Heart right ventricle (tissue), 16 donors: ENCODE data around the gene COL23A1. TPM values are rescaled to one million over a fixed set of nuclear protein-coding genes. Genes with fewer than 3 reads are reported as not detected.

Experiments
- ATAC-seq, 8 donors: fragments of 200-7000 bp; cut with Tn5 transposase; one replicate each; pipeline ENCODE4 v1.9.1; 2020; ENCODE audit warnings: mild to moderate bottlenecking in 8 of 8, moderate library complexity in 8 of 8, moderate number of reproducible peaks in 1 of 8
- DNase-seq, 2 donors: peaks; one replicate each; pipeline ENCODE4 v3.0.0-alpha.2; 2020
- H3K27ac ChIP-seq, 10 donors: fragments of 200-600 bp; sonication (generic) in 2 of 10; one replicate each; pipeline versions ENCODE4 v1.5.0 to v1.8.0; 2020 to 2022; ENCODE audit warnings: mild to moderate bottlenecking in 3 of 10
- H3K27me3 ChIP-seq, 7 donors: fragments of 200-600 bp; one replicate each; pipeline ENCODE4 v1.8.0; 2021 to 2022; ENCODE audit warnings: mild to moderate bottlenecking in 2 of 7
- H3K36me3 ChIP-seq, 9 donors: fragments of 200-600 bp; sonication (generic) in 1 of 9; one replicate each; pipeline versions ENCODE4 v1.5.0 to v1.8.0; 2020 to 2022; ENCODE audit warnings: mild to moderate bottlenecking in 2 of 9
- H3K4me1 ChIP-seq, 9 donors: fragments of 200-600 bp; sonication (generic) in 1 of 9; one replicate each; pipeline versions ENCODE4 v1.5.0 to v1.8.0; 2020 to 2022; ENCODE audit warnings: mild to moderate bottlenecking in 4 of 9
- H3K4me3 ChIP-seq, 10 donors: fragments of 200-600 bp; sonication (generic) in 2 of 10; one replicate each; pipeline versions ENCODE4 v1.5.0 to v1.8.0; 2020 to 2022; ENCODE audit warnings: mild to moderate bottlenecking in 7 of 10, moderate library complexity in 2 of 10
- H3K9me3 ChIP-seq, 11 donors: fragments of 200-600 bp in 10 of 11; sonication (generic) in 2 of 11; one replicate each; pipeline versions ENCODE4 v1.5.0 to v1.8.0; 2013 to 2022; ENCODE audit warnings: mild to moderate bottlenecking in 2 of 11, control low read depth in 1 of 11, moderate library complexity in 1 of 11
- CTCF ChIP-seq, 9 donors: fragments of 200-600 bp; sonication (generic) in 2 of 9; IDR thresholded peaks; one replicate each; pipeline versions ENCODE4 v1.5.0 to v1.8.0; 2021 to 2022; ENCODE audit warnings: antibody characterized with exemption in 9 of 9, mild to moderate bottlenecking in 5 of 9, moderate library complexity in 1 of 9
- WGBS, 2 donors: extraction: QIAGEN DNeasy Blood & Tissue Kit; methylation state at CpG; one replicate each; pipeline ENCODE4 v1.1.7; 2013; ENCODE audit warnings: inconsistent platforms in 1 of 2; 5-methylcytosine and 5-hydroxymethylcytosine counted together
- intact Hi-C, 10 donors: fragments of 100-400 bp; cut with DNase I; formaldehyde crosslinking; loops; one replicate each; pipeline versions ENCODE4 v1.11.1 to v1.14.2; 2022
- polyA plus RNA-seq, 2 donors: library from polyadenylated mRNA; stranded (reverse); fragments of 200-250 nt; gene quantifications; one replicate each; pipeline ENCODE4 v1.2.3, GENCODE V29; 2013
- total RNA-seq, 10 donors: library from RNA; stranded (reverse); fragmentation: NEBNext Ultra II Directional in 3 of 10; extraction: Animal tissue kit (Norgen Biotek cat#: 25700) in 3 of 10; gene quantifications; one replicate each; pipeline versions ENCODE4 v1.2.1 to v1.2.4, GENCODE V29; 2021 to 2023
- donor health status: Arrhythmogenic right ventricular cardiomyopathy.
- donor health status: ischemic (EF 13 %, LVEDD 7.1; RV severe dilation, severe dysfunction).
- donor health status: healthy with polysubstance abuse.
- donor health status: DM: no; HTN: yes; CAD: no.
- donor health status: DM: no; HTN: no; CAD: no.
- donor health status: ischemic (EF 25% LVEDD 6.9; RV normal size, moderate dysfunction).
- donor health status: ischemic (EF 25% LVEDD 5.7; RV mildly dilated, moderate dysfunction).
- donor health status: healthy.
- donor health status: DM: yes; HTN: yes; CAD: no.
- donor health status: Ischemic cardiomyopathy.
- donor health status: ischemic (EF 35%, LVEDD 5.7; RV mildly dilated, moderate dysfunction).
- donor health status: nonischemic (EF 11% LVEDD 7.7; RV severe dilation, severe dysfunction).
- donor health status: DM: yes; HTN: yes; CAD: no.
- donor health status: PGD.
- donor health status: ischemic (EF 29% LVEDD 5.4; RV normal size, mild dysfunction).
- donor health status: nonischemic (EF 23%, LVEDD 6.1; RV moderate dilation, normal function).

COL23A1 gene
- total and polyA plus RNA-seq, 12 donors, result 8.9 to 29.0 (median 16.2) TPM

GRCh38 chr5:178458140-178458539, 132.1 kb downstream of the COL23A1 start:
- DNase-seq (no peak), ATAC-seq (no peak)
- intact Hi-C loops, result loop anchor here in 2 of 10 donors (5.0 to 10.0 kb wide), 2 partner anchors 173 to 176 kb away; no protein-coding TSS in a partner anchor
- Histone ChIP-seq H3K36me3 (no peaks in the 10 kb centered on the region), H3K4me3 (no peak overlapping the region), H3K27ac (no peak overlapping the region), H3K4me1 (peaks cover 0 to 16% (median 11%) of the 10 kb centered on the region in 9 donors), H3K27me3 (no peaks in the 10 kb centered on the region), H3K9me3 (no peaks in the 10 kb centered on the region)
- no peak for TF ChIP-seq CTCF (IDR thresholded peaks at IDR 0.05)
- WGBS, 2 donors, result 92 to 94% methylated on average over 8 of the region's 8 CpGs

GRCh38 chr5:178457471-178457870, 132.7 kb downstream of the COL23A1 start:
- Histone ChIP-seq H3K4me3 (no peak overlapping the region), H3K4me1 (peaks cover 0 to 16% (median 11%) of the 10 kb centered on the region in 9 donors), H3K27me3 (no peaks in the 10 kb centered on the region), H3K9me3 (no peaks in the 10 kb centered on the region), H3K27ac (no peak overlapping the region), H3K36me3 (no peaks in the 10 kb centered on the region)
- DNase-seq, result no peak
- 92 to 94% methylated on average over 4 of the region's 4 CpGs for WGBS, 2 donors
- no peak for TF ChIP-seq CTCF (IDR thresholded peaks at IDR 0.05)
- intact Hi-C loops, result loop anchor here in 2 of 10 donors (5.0 to 10.0 kb wide), 2 partner anchors 173 to 175 kb away; no protein-coding TSS in a partner anchor
- ATAC-seq, result no peak

GRCh38 chr5:178455480-178455835, 134.7 kb downstream of the COL23A1 start:
- WGBS, 2 donors, result 87 to 96% methylated on average over 14 of the region's 14 CpGs
- Histone ChIP-seq H3K9me3 (no peaks in the 10 kb centered on the region), H3K36me3 (no peaks in the 10 kb centered on the region), H3K4me3 (no peak overlapping the region), H3K27me3 (peaks cover 0 to 5% (median under 1%) of the 10 kb centered on the region in 7 donors), H3K27ac (no peak overlapping the region), H3K4me1 (peaks cover 0 to under 1% (median 0%) of the 10 kb centered on the region in 9 donors)
- no peak for DNase-seq
- no peak for TF ChIP-seq CTCF (IDR thresholded peaks at IDR 0.05)
- peak in 1 of 8 donors; percentile 37 for ATAC-seq
- intact Hi-C loops, result loop anchor here in 2 of 10 donors (5.0 to 10.0 kb wide), 2 partner anchors 171 to 173 kb away; no protein-coding TSS in a partner anchor

- ATAC-seq, result peak in 1 of 8 donors; percentile 53
- TF ChIP-seq CTCF (IDR thresholded peaks at IDR 0.05), result no peak
- no peak overlapping the region for H3K4me3 ChIP-seq
- H3K9me3 ChIP-seq, result no peaks in the 10 kb centered on the region
- peaks cover 0 to 10% (median 5%) of the 10 kb centered on the region in 7 donors for H3K27me3 ChIP-seq
- DNase-seq, result no peak
- WGBS, 2 donors, result 87 to 92% methylated on average over 22 of the region's 22 CpGs
- intact Hi-C loops, result loop anchor here in 2 of 10 donors (5.0 to 10.0 kb wide), 2 partner anchors 170 to 173 kb away; no protein-coding TSS in a partner anchor
- H3K27ac ChIP-seq, result no peak overlapping the region
- peaks cover 0 to 2% (median 0%) of the 10 kb centered on the region in 9 donors for H3K4me1 ChIP-seq
- H3K36me3 ChIP-seq, result no peaks in the 10 kb centered on the region
Measured at GRCh38 chr5:178454821-178455479, 135.2 kb downstream of the COL23A1 start.
